Neutrophil (primary cell): ENCODE results near the gene FLRT2.

Experiments used
- H3K27ac ChIP-seq: fragments of 200-600 bp; sonication (generic); 2 replicates; pipeline ENCODE4 v1.5.1; 2016; ENCODE audit warnings: mild to moderate bottlenecking, moderate library complexity
- H3K27me3 ChIP-seq: fragments of 200-600 bp; sonication (generic); 2 replicates; pipeline ENCODE4 v1.6.0; 2016; ENCODE audit warnings: mild to moderate bottlenecking
- H3K36me3 ChIP-seq: fragments of 200-600 bp; sonication (generic); 2 replicates; pipeline ENCODE4 v1.5.1; 2017
- H3K4me1 ChIP-seq, 2 experiments: fragments of 200-600 bp in 1 of 2; sonication (generic) in 1 of 2; 1 replicate in 1 of 2; 2 replicates in 1 of 2; pipeline versions ENCODE4 v1.5.1 to v1.6.1; 2013 to 2016; ENCODE audit warnings: low read depth in 1 of 2, low read length in 1 of 2, mild to moderate bottlenecking in 1 of 2, moderate library complexity in 1 of 2; ENCODE audit not compliant: control insufficient read depth in 1 of 2, insufficient read depth in 1 of 2
- H3K4me3 ChIP-seq, 2 experiments: fragments of 200-600 bp in 1 of 2; sonication (generic) in 1 of 2; 1 replicate in 1 of 2; 2 replicates in 1 of 2; pipeline ENCODE4 v1.5.1; 2013 to 2016; ENCODE audit warnings: low read depth in 1 of 2, low read length in 1 of 2, mild to moderate bottlenecking in 1 of 2, moderate library complexity in 1 of 2
- H3K9me3 ChIP-seq: fragments of 200-600 bp; sonication (generic); 2 replicates; pipeline ENCODE4 v1.5.1; 2016
- CTCF ChIP-seq: fragments of 200-600 bp; sonication (generic); IDR thresholded peaks from 2 replicates; pipeline ENCODE4 v1.5.1; 2016; ENCODE audit warnings: antibody characterized with exemption

The FLRT2 gene

GRCh38 chr14:85584481-85584880 is 54.5 kb downstream of the FLRT2 start:
- no peaks in the 10 kb centered on the region for H3K27me3 ChIP-seq
- no peaks in the 10 kb centered on the region for H3K9me3 ChIP-seq
- no peaks in the 10 kb centered on the region for H3K4me1 ChIP-seq
- TF ChIP-seq CTCF, result no peak
- no peak overlapping the region for H3K4me3 ChIP-seq
- H3K27ac ChIP-seq, result no peak overlapping the region
- H3K36me3 ChIP-seq, result no peaks in the 10 kb centered on the region

GRCh38 chr14:85587151-85587711 is 57.3 kb downstream of the FLRT2 start:
- Histone ChIP-seq H3K4me1 (no peaks in the 10 kb centered on the region), H3K4me3 (no peak overlapping the region), H3K9me3 (no peaks in the 10 kb centered on the region), H3K27ac (no peak overlapping the region), H3K27me3 (no peaks in the 10 kb centered on the region), H3K36me3 (no peaks in the 10 kb centered on the region)
- no peak for TF ChIP-seq CTCF

GRCh38 chr14:85590784-85591183 is 60.8 kb downstream of the FLRT2 start:
- Histone ChIP-seq H3K27ac (no peak overlapping the region), H3K4me1 (no peaks in the 10 kb centered on the region), H3K4me3 (no peak overlapping the region), H3K27me3 (no peaks in the 10 kb centered on the region), H3K36me3 (no peaks in the 10 kb centered on the region), H3K9me3 (no peaks in the 10 kb centered on the region)
- TF ChIP-seq CTCF, result no peak

GRCh38 chr14:85594217-85594616 is 64.3 kb downstream of the FLRT2 start:
- no peaks in the 10 kb centered on the region for H3K27me3 ChIP-seq
- no peaks in the 10 kb centered on the region for H3K9me3 ChIP-seq
- no peak overlapping the region for H3K4me3 ChIP-seq
- no peak overlapping the region for H3K27ac ChIP-seq
- H3K36me3 ChIP-seq, result no peaks in the 10 kb centered on the region
- no peak for TF ChIP-seq CTCF
- no peaks in the 10 kb centered on the region for H3K4me1 ChIP-seq

- no peaks in the 10 kb centered on the region for H3K36me3 ChIP-seq
- peaks cover 0 to 5% of the 10 kb centered on the region in 2 experiments for H3K4me1 ChIP-seq
- H3K27me3 ChIP-seq, result no peaks in the 10 kb centered on the region
- TF ChIP-seq CTCF, result no peak
- H3K9me3 ChIP-seq, result no peaks in the 10 kb centered on the region
- no peak overlapping the region for H3K27ac ChIP-seq
- no peak overlapping the region for H3K4me3 ChIP-seq
These were observed 66.0 kb downstream of the FLRT2 start for GRCh38 chr14:85595981-85596380.

GRCh38 chr14:85596562-85596961 is 66.6 kb downstream of the FLRT2 start:
- Histone ChIP-seq H3K27ac (no peak overlapping the region), H3K27me3 (no peaks in the 10 kb centered on the region), H3K36me3 (no peaks in the 10 kb centered on the region), H3K9me3 (no peaks in the 10 kb centered on the region), H3K4me1 (peaks cover 0 to 5% of the 10 kb centered on the region in 2 experiments), H3K4me3 (no peak overlapping the region)
- no peak for TF ChIP-seq CTCF
